ENCODE data around the gene AP3B1. TPM values are rescaled to one million over a fixed set of nuclear protein-coding genes. Genes with fewer than 3 reads are reported as not detected.

AP3B1 gene
- total RNA-seq, 2 donors from 2014 or later: 53.4 to 74.0 TPM

GRCh38 chr5:78274540-78275197, 19.8 kb downstream of the AP3B1 start:
- no peak for TF ChIP-seq CTCF (conservative IDR thresholded peaks at IDR 0.05)
- Mint-ChIP-seq H3K27ac (no peak overlapping the region), H3K9me3 (no peaks in the 10 kb centered on the region), H3K4me1 (peaks cover 14% of the 10 kb centered on the region), H3K36me3 (ENCODE audit: low read depth) (peaks cover 2% of the 10 kb centered on the region), H3K4me3 (no peak overlapping the region), H3K27me3 (ENCODE audit: insufficient read depth) (no peaks in the 10 kb centered on the region)
- Histone ChIP-seq H3K36me3 (ENCODE audit: control insufficient read depth, insufficient read depth, low read length) (peaks cover 7% of the 10 kb centered on the region), H3K9me3 (ENCODE audit: control insufficient read depth, low read length) (no peaks in the 10 kb centered on the region), H3K27ac (ENCODE audit: low read depth, low read length) (no peak overlapping the region), H3K4me1 (ENCODE audit: control insufficient read depth, insufficient read depth, low read length) (no peaks in the 10 kb centered on the region), H3K4me3 (ENCODE audit: low read length) (no peak overlapping the region), H3K9ac (ENCODE audit: extremely low read depth, low read length, poor library complexity, severe bottlenecking) (no peak overlapping the region), H3K27me3 (ENCODE audit: control insufficient read depth, insufficient read depth, low read length, poor library complexity, severe bottlenecking) (no peaks in the 10 kb centered on the region)
- WGBS, 2 experiments (ENCODE audit: insufficient coverage in 1 of 2, insufficient read length in 1 of 2): 90 to 100% methylated on average over 1 of the region's 1 CpG
- no peak for DNase-seq

- no peaks in the 10 kb centered on the region for H3K27me3 Mint-ChIP-seq (ENCODE audit: insufficient read depth)
Observed at GRCh38 chr5:78273436-78273835, 21.1 kb downstream of the AP3B1 start.

GRCh38 chr5:78271766-78272165, 22.7 kb downstream of the AP3B1 start:
- 70 to 75% methylated on average over 3 to 4 of the region's 4 CpGs for WGBS, 2 experiments (ENCODE audit: insufficient coverage in 1 of 2, insufficient read length in 1 of 2)

More at GRCh38 chr5:78273436-78273835, 21.1 kb downstream of the AP3B1 start:
- 93% methylated on average over 1 of the region's 1 CpG; no CpG with 5 or more reads in 1 of the 2 experiments for WGBS, 2 experiments (ENCODE audit: insufficient coverage in 1 of 2, insufficient read length in 1 of 2)
- Histone ChIP-seq H3K4me3 (ENCODE audit: low read length) (no peak overlapping the region), H3K27ac (ENCODE audit: low read depth, low read length) (no peak overlapping the region), H3K4me1 (ENCODE audit: control insufficient read depth, insufficient read depth, low read length) (no peaks in the 10 kb centered on the region), H3K27me3 (ENCODE audit: control insufficient read depth, insufficient read depth, low read length, poor library complexity, severe bottlenecking) (no peaks in the 10 kb centered on the region), H3K9ac (ENCODE audit: extremely low read depth, low read length, poor library complexity, severe bottlenecking) (no peak overlapping the region), H3K9me3 (ENCODE audit: control insufficient read depth, low read length) (no peaks in the 10 kb centered on the region), H3K36me3 (ENCODE audit: control insufficient read depth, insufficient read depth, low read length) (peaks cover 7% of the 10 kb centered on the region)
- Mint-ChIP-seq H3K4me3 (no peak overlapping the region), H3K9me3 (no peaks in the 10 kb centered on the region), H3K27ac (no peak overlapping the region), H3K36me3 (ENCODE audit: low read depth) (peaks cover 2% of the 10 kb centered on the region), H3K4me1 (peaks cover 14% of the 10 kb centered on the region)
- no peak for DNase-seq
- no peak for TF ChIP-seq CTCF (conservative IDR thresholded peaks at IDR 0.05)

More at GRCh38 chr5:78271766-78272165, 22.7 kb downstream of the AP3B1 start:
- no peak overlapping the region for H3K4me3 Mint-ChIP-seq
- H3K27ac Mint-ChIP-seq: peak overlapping the region; percentile 16
- no peak for TF ChIP-seq CTCF (conservative IDR thresholded peaks at IDR 0.05)
- peaks cover 2% of the 10 kb centered on the region for H3K36me3 Mint-ChIP-seq (ENCODE audit: low read depth)
- DNase-seq: no peak
- H3K4me1 Mint-ChIP-seq: peaks cover 14% of the 10 kb centered on the region
- H3K27me3 ChIP-seq (ENCODE audit: control insufficient read depth, insufficient read depth, low read length, poor library complexity, severe bottlenecking): no peaks in the 10 kb centered on the region
- no peaks in the 10 kb centered on the region for H3K27me3 Mint-ChIP-seq (ENCODE audit: insufficient read depth)
- H3K9me3 Mint-ChIP-seq: no peaks in the 10 kb centered on the region
- H3K4me3 ChIP-seq (ENCODE audit: low read length): no peak overlapping the region
- no peaks in the 10 kb centered on the region for H3K9me3 ChIP-seq (ENCODE audit: control insufficient read depth, low read length)
- H3K36me3 ChIP-seq (ENCODE audit: control insufficient read depth, insufficient read depth, low read length): peaks cover 7% of the 10 kb centered on the region
- no peak overlapping the region for H3K27ac ChIP-seq (ENCODE audit: low read depth, low read length)
- H3K9ac ChIP-seq (ENCODE audit: extremely low read depth, low read length, poor library complexity, severe bottlenecking): no peak overlapping the region
- no peaks in the 10 kb centered on the region for H3K4me1 ChIP-seq (ENCODE audit: control insufficient read depth, insufficient read depth, low read length)
